HCT116 (cell line): ENCODE data around the gene CDKAL1. TPM values are rescaled to one million over a fixed set of nuclear protein-coding genes. Genes with fewer than 3 reads are reported as not detected.
"Not testable (repeated sequence)": the region's sequence is repeated elsewhere in the genome, so short reads cannot be mapped to it uniquely, and the experiment has no call there.

ENCODE experiments used
- ATAC-seq: fragments of 200-7000 bp; cut with Tn5 transposase; 2 replicates; pipeline ENCODE4 v1.9.1; 2020; ENCODE audit warnings: mild to moderate bottlenecking, moderate library complexity
- BruUV-seq: library from RNA; stranded (reverse); fragments of 400-500 nt; replicated peaks from 2 replicates; lab custom pipeline; 2021; lab: Mats Ljungman, UMichigan
- CTCF ChIA-PET: fragments of 300-600 bp; sonication (Branson Sonifier 250); formaldehyde crosslinking; loops from one replicate; lab custom pipeline; 2021; ENCODE audit warnings: antibody characterized with exemption; lab: Charles Lee
- POLR2A ChIA-PET: fragments of 300-600, 350-600 bp; sonication (Branson Sonifier 250); formaldehyde crosslinking; loops from one replicate; lab custom pipeline; 2021; ENCODE audit warnings: antibody characterized with exemption; lab: Charles Lee
- RAD21 ChIA-PET, 2 experiments: fragments of 300-600 bp; sonication (Branson Sonifier 250); formaldehyde crosslinking; loops; one replicate each; lab custom pipeline; 2023; ENCODE audit warnings: low total read pairs in 2 of 2; ENCODE audit not compliant: uncharacterized antibody in 2 of 2, unreplicated experiment in 2 of 2, low non-redundant PET in 1 of 2; lab: Charles Lee
- DNase-seq: peaks from one replicate; pipeline ENCODE4 v3.0.0-alpha.2; 2010; ENCODE audit warnings: low read depth, low spot score
- H2AFZ ChIP-seq: fragments of 200-600 bp; shearing (Covaris generic), sonication (generic); 2 replicates; pipeline ENCODE4 v1.6.1; 2017; ENCODE audit warnings: low read depth, mixed run types, mixed read lengths, antibody characterized with exemption, low read length; ENCODE audit not compliant: poor library complexity, severe bottlenecking
- H3K27ac ChIP-seq: 2 replicates; pipeline ENCODE4 v1.5.1; 2012; ENCODE audit warnings: low read depth, low read length
- H3K27me3 ChIP-seq: fragments of 200-600 bp; sonication (generic); 2 replicates; pipeline ENCODE4 v1.6.1; 2016; ENCODE audit warnings: mixed run types, low read length, mixed read lengths; ENCODE audit not compliant: insufficient read depth
- H3K36me3 ChIP-seq, 2 experiments: fragments of 200-500 bp in 1 of 2; fragments of 200-600 bp in 1 of 2; sonication (Bioruptor generic) in 1 of 2; sonication (generic) in 1 of 2; 2 replicates each; pipeline versions ENCODE4 v1.5.1 to v1.6.1; 2014 to 2016; ENCODE audit warnings: low read length in 2 of 2, inconsistent platforms in 1 of 2, mixed read lengths in 1 of 2, mixed run types in 1 of 2; ENCODE audit not compliant: insufficient read depth in 2 of 2, control insufficient read depth in 1 of 2
- H3K4me1 ChIP-seq, 2 experiments: fragments of 200-600 bp in 1 of 2; sonication (generic) in 1 of 2; 2 replicates each; pipeline versions ENCODE4 v1.5.1 to v1.6.1; 2012 to 2017; ENCODE audit warnings: low read length in 2 of 2, inconsistent platforms in 1 of 2, mild to moderate bottlenecking in 1 of 2, mixed read lengths in 1 of 2, mixed run types in 1 of 2, moderate library complexity in 1 of 2; ENCODE audit not compliant: insufficient read depth in 2 of 2, control insufficient read depth in 1 of 2
- H3K4me2 ChIP-seq: fragments of 200-600 bp; sonication (generic); 2 replicates; pipeline ENCODE4 v1.6.1; 2017; ENCODE audit warnings: mixed run types, low read length, mixed read lengths
- H3K4me3 ChIP-seq, 2 experiments: fragments of 200-600 bp in 1 of 2; sonication (generic) in 1 of 2; replicated peaks in 1 of 2; 2 replicates each; pipeline ENCODE4 v1.5.1; 2011 to 2016; ENCODE audit warnings: low read length in 2 of 2, control low read depth in 1 of 2, low read depth in 1 of 2, mild to moderate bottlenecking in 1 of 2, mixed read lengths in 1 of 2, mixed run types in 1 of 2
- H3K79me2 ChIP-seq: fragments of 200-600 bp; sonication (generic); 2 replicates; pipeline ENCODE4 v1.6.1; 2017; ENCODE audit warnings: mild to moderate bottlenecking, mixed run types, low read length, moderate library complexity, mixed read lengths; ENCODE audit not compliant: insufficient read depth
- H3K9ac ChIP-seq: fragments of 200-600 bp; sonication (generic); 2 replicates; pipeline ENCODE4 v1.6.1; 2016; ENCODE audit warnings: low read length, mixed read lengths
- H3K9me2 ChIP-seq: fragments of 200-600 bp; sonication (generic), shearing (Covaris generic); 2 replicates; pipeline ENCODE4 v1.6.1; 2017; ENCODE audit warnings: mixed run types, mild to moderate bottlenecking, moderate library complexity; ENCODE audit not compliant: insufficient read depth
- H3K9me3 ChIP-seq, 2 experiments: fragments of 200-500 bp in 1 of 2; fragments of 200-600 bp in 1 of 2; sonication (Bioruptor generic) in 1 of 2; sonication (generic) in 1 of 2; 2 replicates each; pipeline ENCODE4 v1.6.1; 2014 to 2017; ENCODE audit warnings: low read length in 2 of 2, mixed read lengths in 2 of 2, inconsistent platforms in 1 of 2, low read depth in 1 of 2, mild to moderate bottlenecking in 1 of 2, mixed run types in 1 of 2, moderate library complexity in 1 of 2; ENCODE audit not compliant: control insufficient read depth in 1 of 2, insufficient read depth in 1 of 2
- H4K20me1 ChIP-seq: fragments of 200-600 bp; sonication (generic), shearing (Covaris generic); 2 replicates; pipeline ENCODE4 v1.6.1; 2017; ENCODE audit warnings: mixed run types, mild to moderate bottlenecking, moderate library complexity; ENCODE audit not compliant: insufficient read depth
- ELF1 ChIP-seq: IDR thresholded peaks from 2 replicates; pipeline ENCODE4 v1.6.1; 2012; ENCODE audit warnings: low read depth, borderline replicate concordance
- EZH2 ChIP-seq: fragments of 200-600 bp; sonication (generic); IDR thresholded peaks from 2 replicates; pipeline ENCODE4 v1.6.1; 2017; ENCODE audit warnings: antibody characterized with exemption, mixed run types
- FOSL1 ChIP-seq: IDR thresholded peaks from 2 replicates; pipeline ENCODE4 v1.6.1; 2012; ENCODE audit warnings: low read depth
- POLR2A ChIP-seq: IDR thresholded peaks from 2 replicates; pipeline ENCODE4 v1.7.0; 2011; ENCODE audit warnings: borderline replicate concordance; ENCODE audit not compliant: insufficient read depth, insufficient read length; ENCODE audit errors: extremely low read depth
- POLR2AphosphoS5 ChIP-seq: IDR thresholded peaks from 2 replicates; pipeline ENCODE4 v1.6.1; 2011; ENCODE audit warnings: mild to moderate bottlenecking, low read depth, low read length, moderate library complexity
- RAD21 ChIP-seq: IDR thresholded peaks from 2 replicates; pipeline ENCODE4 v1.6.1; 2012; ENCODE audit warnings: low read depth, mild to moderate bottlenecking
- SIN3A ChIP-seq: IDR thresholded peaks from 2 replicates; pipeline ENCODE4 v1.6.1; 2012; ENCODE audit warnings: low read depth
- TCF7L2 ChIP-seq: IDR thresholded peaks from 2 replicates; pipeline ENCODE4 v1.7.0; 2011; ENCODE audit warnings: borderline replicate concordance, inconsistent platforms; ENCODE audit not compliant: insufficient read depth, insufficient read length; ENCODE audit errors: extremely low read depth
- ZNF274 ChIP-seq: fragments of 200-500 bp; sonication (Bioruptor generic); IDR thresholded peaks from 2 replicates; pipeline ENCODE4 v1.6.1; 2014; ENCODE audit warnings: mild to moderate bottlenecking, low read depth, low read length, inconsistent platforms
- intact Hi-C: fragments of 100-400 bp; cut with micrococcal nuclease; formaldehyde crosslinking; loops from 2 replicates; pipeline ENCODE4 v1.10.0; 2022
- total RNA-seq: library from RNA; stranded (reverse); gene quantifications from one replicate; pipeline ENCODE4 v1.2.1, GENCODE V29; 2021; ENCODE audit not compliant: unreplicated experiment
- TF ChIP-seq, protein P1 (sequence below): IDR thresholded peaks from 2 replicates; pipeline ENCODE4 v1.6.1; 2011; ENCODE audit warnings: mild to moderate bottlenecking, low read length, moderate library complexity; ENCODE audit not compliant: insufficient replicate concordance; ENCODE audit errors: extremely low read depth
- TF ChIP-seq, protein P2 (sequence below): IDR thresholded peaks from 2 replicates; pipeline ENCODE4 v1.6.1; 2012
- TF ChIP-seq, protein P3 (sequence below): IDR thresholded peaks from 2 replicates; pipeline ENCODE4 v1.6.1; 2012

Gene CDKAL1
- total RNA-seq, 1 experiment from 2014 or later, result 14.9 TPM

DNA sequence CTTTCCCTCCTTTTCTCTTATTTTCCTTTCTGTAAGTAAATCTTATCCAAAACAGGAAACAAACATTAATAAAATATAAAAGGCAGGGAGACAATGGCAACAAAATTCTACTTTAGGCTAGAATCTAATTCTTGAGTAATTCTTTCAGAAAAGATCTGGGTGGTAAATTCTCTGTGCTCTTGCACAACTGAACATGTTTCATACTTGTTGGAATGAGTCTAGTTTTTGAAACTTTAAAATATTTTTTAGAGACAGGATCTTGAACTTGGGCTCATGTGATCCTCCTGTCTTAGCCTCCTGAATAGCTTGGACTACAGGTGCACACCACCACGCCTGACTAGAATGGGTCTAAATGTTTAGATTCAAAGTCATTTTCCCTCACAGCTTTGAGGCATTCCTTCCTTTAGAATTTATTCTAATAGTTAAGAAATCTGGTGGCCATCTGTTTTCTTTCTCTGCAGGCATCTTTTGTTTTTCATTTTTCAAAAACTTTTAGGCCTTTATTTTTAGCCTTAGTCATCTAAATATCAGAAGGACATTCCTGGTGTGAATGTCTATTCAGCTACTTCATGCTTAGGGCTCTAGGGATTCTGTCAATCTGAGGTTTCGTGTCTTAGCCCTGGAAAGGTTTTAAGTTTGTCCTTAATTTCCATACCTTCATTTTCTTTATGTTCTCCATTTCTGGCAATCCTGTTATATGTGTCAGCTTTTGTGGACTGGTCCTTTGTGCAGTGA is 76.5 kb downstream of the CDKAL1 start:
- H3K36me3 ChIP-seq, result no peaks in the 10 kb centered on the region
- no peak overlapping the region for H2AFZ ChIP-seq
- POLR2A ChIA-PET, result no interaction called here
- CTCF ChIA-PET, result no interaction called here
- no peak for DNase-seq
- no peak overlapping the region for H3K9ac ChIP-seq
- H3K79me2 ChIP-seq, result peaks cover 3% of the 10 kb centered on the region; the same call in 1 of the 2 replicates
- TF ChIP-seq POLR2AphosphoS5, result no peak
- no peak for TF ChIP-seq ELF1
- TF ChIP-seq SIN3A, result no peak
- TF ChIP-seq POLR2A, result no peak
- TF ChIP-seq, protein P1, sequence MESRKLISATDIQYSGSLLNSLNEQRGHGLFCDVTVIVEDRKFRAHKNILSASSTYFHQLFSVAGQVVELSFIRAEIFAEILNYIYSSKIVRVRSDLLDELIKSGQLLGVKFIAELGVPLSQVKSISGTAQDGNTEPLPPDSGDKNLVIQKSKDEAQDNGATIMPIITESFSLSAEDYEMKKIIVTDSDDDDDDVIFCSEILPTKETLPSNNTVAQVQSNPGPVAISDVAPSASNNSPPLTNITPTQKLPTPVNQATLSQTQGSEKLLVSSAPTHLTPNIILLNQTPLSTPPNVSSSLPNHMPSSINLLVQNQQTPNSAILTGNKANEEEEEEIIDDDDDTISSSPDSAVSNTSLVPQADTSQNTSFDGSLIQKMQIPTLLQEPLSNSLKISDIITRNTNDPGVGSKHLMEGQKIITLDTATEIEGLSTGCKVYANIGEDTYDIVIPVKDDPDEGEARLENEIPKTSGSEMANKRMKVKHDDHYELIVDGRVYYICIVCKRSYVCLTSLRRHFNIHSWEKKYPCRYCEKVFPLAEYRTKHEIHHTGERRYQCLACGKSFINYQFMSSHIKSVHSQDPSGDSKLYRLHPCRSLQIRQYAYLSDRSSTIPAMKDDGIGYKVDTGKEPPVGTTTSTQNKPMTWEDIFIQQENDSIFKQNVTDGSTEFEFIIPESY, result no peak
- TF ChIP-seq ZNF274, result no peak
- no peak for TF ChIP-seq RAD21
- no peak for TF ChIP-seq EZH2
- TF ChIP-seq, protein P2, sequence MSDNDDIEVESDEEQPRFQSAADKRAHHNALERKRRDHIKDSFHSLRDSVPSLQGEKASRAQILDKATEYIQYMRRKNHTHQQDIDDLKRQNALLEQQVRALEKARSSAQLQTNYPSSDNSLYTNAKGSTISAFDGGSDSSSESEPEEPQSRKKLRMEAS, result no peak
- TF ChIP-seq, protein P3, sequence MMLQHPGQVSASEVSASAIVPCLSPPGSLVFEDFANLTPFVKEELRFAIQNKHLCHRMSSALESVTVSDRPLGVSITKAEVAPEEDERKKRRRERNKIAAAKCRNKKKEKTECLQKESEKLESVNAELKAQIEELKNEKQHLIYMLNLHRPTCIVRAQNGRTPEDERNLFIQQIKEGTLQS, result no peak
- TF ChIP-seq FOSL1, result no peak
- no peak for TF ChIP-seq TCF7L2
- TF ChIP-seq, all 23 proteins: peak for 0
- H3K4me2 ChIP-seq, result no peak overlapping the region
- no peak overlapping the region for H3K27ac ChIP-seq
- H3K4me1 ChIP-seq, result peaks cover 0 to under 1% of the 10 kb centered on the region in 2 experiments; a peak in 1 of 4 replicates
- no TSS peak for BruUV-seq
- no peaks in the 10 kb centered on the region for H3K9me2 ChIP-seq
- H3K27me3 ChIP-seq, result no peaks in the 10 kb centered on the region
- RAD21 ChIA-PET, result no interaction called here
- intact Hi-C loops, result no loop called here
- H3K4me3 ChIP-seq, result no peak overlapping the region
- H3K9me3 ChIP-seq, result no peaks in the 10 kb centered on the region
- no peak for ATAC-seq
- H4K20me1 ChIP-seq, result no peaks in the 10 kb centered on the region

DNA sequence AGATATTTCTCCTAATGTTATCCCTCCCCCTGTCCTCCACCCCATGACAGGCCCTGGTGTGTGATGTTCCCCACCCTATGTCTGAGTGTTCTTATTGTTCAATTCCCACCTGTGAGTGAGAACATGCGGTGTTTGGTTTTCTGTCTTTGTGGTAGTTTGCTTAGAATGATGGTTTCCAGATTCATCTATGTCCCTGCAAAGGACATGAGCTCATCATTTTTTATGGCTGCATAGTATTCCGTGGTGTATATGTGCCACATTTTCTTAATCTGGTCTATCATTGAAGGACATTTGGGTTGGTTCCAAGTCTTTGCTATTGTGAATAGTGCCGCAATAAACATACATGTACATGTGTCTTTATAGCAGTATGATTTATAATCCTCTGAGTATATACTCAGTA is 83.3 kb downstream of the CDKAL1 start:
- H3K79me2 ChIP-seq, H3K9ac ChIP-seq, H3K27ac ChIP-seq, ATAC-seq, H3K27me3 ChIP-seq, H3K9me2 ChIP-seq, H4K20me1 ChIP-seq, CTCF ChIA-PET, H3K4me2 ChIP-seq, H2AFZ ChIP-seq, RAD21 ChIA-PET, H3K36me3 ChIP-seq, BruUV-seq, intact Hi-C loops, H3K9me3 ChIP-seq, H3K4me3 ChIP-seq, POLR2A ChIA-PET, DNase-seq, H3K4me1 ChIP-seq: not testable (repeated sequence)
